SIG-M5 treated with dmso at 0.1 percent for 504 hours (cell line): ENCODE results near the gene VARS1.

Source experiments
- DNase-seq: peaks from one replicate; lab custom pipeline; 2025; ENCODE audit not compliant: unreplicated experiment; lab: John Stamatoyannopoulos, UW

VARS1 gene

DNA sequence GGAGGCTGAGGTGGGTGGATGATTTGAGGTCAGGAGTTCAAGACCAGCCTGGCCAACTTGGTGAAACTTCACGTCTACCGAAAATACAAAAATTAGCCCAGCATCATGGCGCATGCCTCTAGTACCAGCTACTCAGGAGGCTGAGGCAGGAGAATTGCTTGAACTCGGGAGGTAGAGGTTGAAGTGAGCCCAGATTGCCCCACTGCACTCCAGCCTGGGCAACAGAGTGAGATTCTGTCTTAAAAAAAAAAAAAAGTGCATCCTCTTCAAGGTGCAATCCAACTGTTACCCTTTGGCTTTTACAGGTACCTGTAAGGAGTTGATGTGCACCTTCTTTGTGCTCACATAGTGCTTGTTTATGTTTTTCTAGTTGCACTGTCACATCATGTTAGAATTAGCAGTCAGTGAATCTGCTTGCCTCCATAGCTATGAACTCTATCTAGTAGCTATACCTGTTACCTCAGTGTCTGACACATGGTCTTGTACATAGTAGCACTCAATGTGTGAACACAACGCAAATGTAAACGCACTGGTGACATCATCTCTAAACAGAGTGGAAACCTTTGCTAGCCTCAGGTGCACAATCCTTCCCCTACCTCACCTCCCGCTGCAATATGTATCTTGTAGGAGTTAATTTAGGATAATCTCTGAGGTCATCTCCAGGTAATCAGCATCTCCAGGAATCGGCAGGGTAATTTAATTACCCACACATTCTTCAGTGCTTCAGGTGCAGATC, 46.1 kb downstream of the VARS1 start:
- no peak for DNase-seq
